Measurements from ENCODE around the gene GRIK1.

The GRIK1 gene

GRCh38 chr21:29557200-29557599 is 382.6 kb downstream of the GRIK1 start:
- H3K36me3 ChIP-seq (ENCODE audit: insufficient read depth, low read length): no peaks in the 10 kb centered on the region
- H3F3A ChIP-seq (ENCODE audit: low read depth): no peaks in the 10 kb centered on the region
- no peaks in the 10 kb centered on the region for H3K4me1 ChIP-seq (ENCODE audit: insufficient read depth, low read length, poor library complexity, severe bottlenecking)
- H3K9me2 ChIP-seq (replicated peaks; ENCODE audit: low read depth, low read length): no peaks in the 10 kb centered on the region
- no peak overlapping the region for H3K4me3 ChIP-seq (ENCODE audit: low read length, poor library complexity, severe bottlenecking)
- H4K20me1 ChIP-seq (ENCODE audit: insufficient read depth, low read length, poor library complexity, severe bottlenecking): no peaks in the 10 kb centered on the region
- H3K9ac ChIP-seq (ENCODE audit: low read depth, low read length, poor library complexity, severe bottlenecking): no peak overlapping the region
- no peaks in the 10 kb centered on the region for H3K9me3 ChIP-seq (ENCODE audit: insufficient read depth, low read depth, low read length)
- H3K27me3 ChIP-seq (ENCODE audit: insufficient read depth, low read length, poor library complexity, severe bottlenecking): no peaks in the 10 kb centered on the region
- H2AFZ ChIP-seq (ENCODE audit: low read length): no peak overlapping the region
- no peak overlapping the region for H3K4me2 ChIP-seq (ENCODE audit: low read depth, low read length, poor library complexity, severe bottlenecking)
- TF ChIP-seq CTCF (conservative IDR thresholded peaks at IDR 0.05; ENCODE audit: low read length): no peak
- no peak for TF ChIP-seq EZH2phosphoT487 (IDR thresholded peaks at IDR 0.05; ENCODE audit: borderline replicate concordance)
- H3K79me2 ChIP-seq (ENCODE audit: insufficient read depth, low read length): no peaks in the 10 kb centered on the region

- H3K79me2 ChIP-seq (ENCODE audit: insufficient read depth, low read length): no peaks in the 10 kb centered on the region
- H4K20me1 ChIP-seq (ENCODE audit: insufficient read depth, low read length, poor library complexity, severe bottlenecking): no peaks in the 10 kb centered on the region
- no peak overlapping the region for H2AFZ ChIP-seq (ENCODE audit: low read length)
- no peak overlapping the region for H3K9ac ChIP-seq (ENCODE audit: low read depth, low read length, poor library complexity, severe bottlenecking)
- no peaks in the 10 kb centered on the region; the same call in 1 of the 2 replicates for H3K9me2 ChIP-seq (replicated peaks; ENCODE audit: low read depth, low read length)
- H3K4me3 ChIP-seq (ENCODE audit: low read length, poor library complexity, severe bottlenecking): no peak overlapping the region
- H3K9me3 ChIP-seq (ENCODE audit: insufficient read depth, low read depth, low read length): no peaks in the 10 kb centered on the region
- no peak overlapping the region for H3K4me2 ChIP-seq (ENCODE audit: low read depth, low read length, poor library complexity, severe bottlenecking)
- H3K36me3 ChIP-seq (ENCODE audit: insufficient read depth, low read length): no peaks in the 10 kb centered on the region
- TF ChIP-seq CTCF (conservative IDR thresholded peaks at IDR 0.05; ENCODE audit: low read length) (no peak), EZH2phosphoT487 (IDR thresholded peaks at IDR 0.05; ENCODE audit: borderline replicate concordance) (no peak)
- no peaks in the 10 kb centered on the region for H3K4me1 ChIP-seq (ENCODE audit: insufficient read depth, low read length, poor library complexity, severe bottlenecking)
- no peaks in the 10 kb centered on the region for H3K27me3 ChIP-seq (ENCODE audit: insufficient read depth, low read length, poor library complexity, severe bottlenecking)
- H3F3A ChIP-seq (ENCODE audit: low read depth): no peaks in the 10 kb centered on the region
These were observed 384.2 kb downstream of the GRIK1 start for GRCh38 chr21:29555601-29556000.

GRCh38 chr21:29550205-29550604 is 389.6 kb downstream of the GRIK1 start:
- TF ChIP-seq EZH2phosphoT487 (IDR thresholded peaks at IDR 0.05; ENCODE audit: borderline replicate concordance): no peak
- TF ChIP-seq CTCF (conservative IDR thresholded peaks at IDR 0.05; ENCODE audit: low read length): no peak
- Histone ChIP-seq H3F3A (ENCODE audit: low read depth) (no peaks in the 10 kb centered on the region), H3K27me3 (ENCODE audit: insufficient read depth, low read length, poor library complexity, severe bottlenecking) (no peaks in the 10 kb centered on the region), H3K9me2 (replicated peaks; ENCODE audit: low read depth, low read length) (no peaks in the 10 kb centered on the region; the same call in 1 of the 2 replicates), H3K36me3 (ENCODE audit: insufficient read depth, low read length) (no peaks in the 10 kb centered on the region), H4K20me1 (ENCODE audit: insufficient read depth, low read length, poor library complexity, severe bottlenecking) (no peaks in the 10 kb centered on the region), H3K4me3 (ENCODE audit: low read length, poor library complexity, severe bottlenecking) (no peak overlapping the region), H3K9me3 (ENCODE audit: insufficient read depth, low read depth, low read length) (no peaks in the 10 kb centered on the region), H3K4me1 (ENCODE audit: insufficient read depth, low read length, poor library complexity, severe bottlenecking) (no peaks in the 10 kb centered on the region), H3K9ac (ENCODE audit: low read depth, low read length, poor library complexity, severe bottlenecking) (no peak overlapping the region), H2AFZ (ENCODE audit: low read length) (no peak overlapping the region), H3K4me2 (ENCODE audit: low read depth, low read length, poor library complexity, severe bottlenecking) (no peak overlapping the region), H3K79me2 (ENCODE audit: insufficient read depth, low read length) (no peaks in the 10 kb centered on the region)

Data from Loucy (cell line).